ENCODE measurements around the gene CRACDL.

CRACDL gene

GRCh38 chr2:98959810-98960507, 23.9 kb upstream of the CRACDL start:
- Histone ChIP-seq H3K27ac (ENCODE audit: low read depth, low read length) (no peak overlapping the region), H3F3A (ENCODE audit: insufficient read depth) (no peaks in the 10 kb centered on the region), H3K79me2 (ENCODE audit: insufficient read depth, low read length) (no peaks in the 10 kb centered on the region), H3K27me3 (ENCODE audit: low read length) (no peaks in the 10 kb centered on the region), H3K9ac (ENCODE audit: low read length) (no peak overlapping the region), H2AFZ (ENCODE audit: low read depth, low read length, severe bottlenecking) (no peak overlapping the region), H3K4me2 (ENCODE audit: low read depth, low read length, poor library complexity, severe bottlenecking) (no peak overlapping the region), H3K36me3 (ENCODE audit: low read length) (no peaks in the 10 kb centered on the region), H4K20me1 (ENCODE audit: low read depth, low read length) (no peaks in the 10 kb centered on the region), H3K9me3 (ENCODE audit: insufficient read depth, low read length) (no peaks in the 10 kb centered on the region), H3K9me2 (replicated peaks; ENCODE audit: insufficient read depth, low read length) (no peaks in the 10 kb centered on the region), H3K4me3 (ENCODE audit: insufficient read depth, low read length, poor library complexity, severe bottlenecking) (no peak overlapping the region)
- TF ChIP-seq EZH2phosphoT487 (conservative IDR thresholded peaks at IDR 0.05; ENCODE audit: low read length): no peak
- TF ChIP-seq, protein P1, sequence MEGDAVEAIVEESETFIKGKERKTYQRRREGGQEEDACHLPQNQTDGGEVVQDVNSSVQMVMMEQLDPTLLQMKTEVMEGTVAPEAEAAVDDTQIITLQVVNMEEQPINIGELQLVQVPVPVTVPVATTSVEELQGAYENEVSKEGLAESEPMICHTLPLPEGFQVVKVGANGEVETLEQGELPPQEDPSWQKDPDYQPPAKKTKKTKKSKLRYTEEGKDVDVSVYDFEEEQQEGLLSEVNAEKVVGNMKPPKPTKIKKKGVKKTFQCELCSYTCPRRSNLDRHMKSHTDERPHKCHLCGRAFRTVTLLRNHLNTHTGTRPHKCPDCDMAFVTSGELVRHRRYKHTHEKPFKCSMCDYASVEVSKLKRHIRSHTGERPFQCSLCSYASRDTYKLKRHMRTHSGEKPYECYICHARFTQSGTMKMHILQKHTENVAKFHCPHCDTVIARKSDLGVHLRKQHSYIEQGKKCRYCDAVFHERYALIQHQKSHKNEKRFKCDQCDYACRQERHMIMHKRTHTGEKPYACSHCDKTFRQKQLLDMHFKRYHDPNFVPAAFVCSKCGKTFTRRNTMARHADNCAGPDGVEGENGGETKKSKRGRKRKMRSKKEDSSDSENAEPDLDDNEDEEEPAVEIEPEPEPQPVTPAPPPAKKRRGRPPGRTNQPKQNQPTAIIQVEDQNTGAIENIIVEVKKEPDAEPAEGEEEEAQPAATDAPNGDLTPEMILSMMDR (IDR thresholded peaks at IDR 0.05; ENCODE audit: insufficient read depth, low read length, poor library complexity, severe bottlenecking): no peak

GRCh38 chr2:98952966-98953365, 16.9 kb upstream of the CRACDL start:
- TF ChIP-seq EZH2phosphoT487 (conservative IDR thresholded peaks at IDR 0.05; ENCODE audit: low read length): no peak
- TF ChIP-seq, protein P1 (IDR thresholded peaks at IDR 0.05; ENCODE audit: insufficient read depth, low read length, poor library complexity, severe bottlenecking): no peak
- Histone ChIP-seq H3K9me2 (replicated peaks; ENCODE audit: insufficient read depth, low read length) (no peaks in the 10 kb centered on the region), H3K27me3 (ENCODE audit: low read length) (no peaks in the 10 kb centered on the region), H4K20me1 (ENCODE audit: low read depth, low read length) (no peaks in the 10 kb centered on the region), H3K36me3 (ENCODE audit: low read length) (no peaks in the 10 kb centered on the region), H3K79me2 (ENCODE audit: insufficient read depth, low read length) (no peaks in the 10 kb centered on the region), H3K4me3 (ENCODE audit: insufficient read depth, low read length, poor library complexity, severe bottlenecking) (no peak overlapping the region), H3F3A (ENCODE audit: insufficient read depth) (no peaks in the 10 kb centered on the region), H2AFZ (ENCODE audit: low read depth, low read length, severe bottlenecking) (no peak overlapping the region), H3K9me3 (ENCODE audit: insufficient read depth, low read length) (no peaks in the 10 kb centered on the region), H3K9ac (ENCODE audit: low read length) (no peak overlapping the region), H3K27ac (ENCODE audit: low read depth, low read length) (no peak overlapping the region), H3K4me2 (ENCODE audit: low read depth, low read length, poor library complexity, severe bottlenecking) (no peak overlapping the region)

DNA sequence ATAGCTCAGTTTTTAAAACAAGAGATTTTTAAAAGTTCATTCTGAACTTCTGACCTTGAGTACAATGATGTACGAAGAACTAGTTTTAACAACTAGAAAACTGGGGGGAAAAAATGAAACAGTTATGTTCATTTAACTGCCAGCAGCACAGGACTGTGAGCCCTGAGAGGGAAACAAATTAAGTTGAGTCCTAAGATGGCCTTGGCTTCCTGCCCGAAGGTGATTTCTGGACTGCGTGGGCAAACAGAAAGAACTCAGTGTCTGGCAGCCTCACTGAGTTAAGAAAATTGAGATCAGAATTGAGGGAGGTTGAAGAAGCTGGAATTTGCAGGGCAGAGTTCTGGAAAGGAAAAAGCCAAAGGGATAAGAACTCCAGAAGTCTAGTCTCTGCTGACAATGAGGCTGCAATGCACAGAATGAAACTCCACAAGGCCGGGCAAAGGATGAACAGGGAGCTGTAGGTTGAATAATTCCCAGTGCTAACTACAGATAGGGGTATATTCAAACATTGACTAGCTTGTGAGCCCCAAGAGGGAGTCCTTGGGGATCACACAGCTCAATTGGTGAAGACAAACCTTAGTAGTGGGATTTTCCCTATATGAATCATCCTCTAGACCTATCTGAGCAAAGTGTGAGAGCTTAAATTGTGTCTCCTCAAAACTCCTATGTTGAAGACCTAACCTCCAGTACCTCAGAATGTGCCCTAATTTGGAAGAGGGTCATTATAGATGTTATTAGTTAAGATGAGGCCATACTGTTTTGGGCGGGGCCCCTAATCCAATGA, 13.1 kb upstream of the CRACDL start:
- Histone ChIP-seq H3K27ac (ENCODE audit: low read depth, low read length) (no peak overlapping the region), H3K4me2 (ENCODE audit: low read depth, low read length, poor library complexity, severe bottlenecking) (no peak overlapping the region), H3K9me3 (ENCODE audit: insufficient read depth, low read length) (no peaks in the 10 kb centered on the region), H4K20me1 (ENCODE audit: low read depth, low read length) (no peaks in the 10 kb centered on the region), H3K36me3 (ENCODE audit: low read length) (no peaks in the 10 kb centered on the region), H3K9ac (ENCODE audit: low read length) (no peak overlapping the region), H2AFZ (ENCODE audit: low read depth, low read length, severe bottlenecking) (no peak overlapping the region), H3K27me3 (ENCODE audit: low read length) (no peaks in the 10 kb centered on the region), H3F3A (ENCODE audit: insufficient read depth) (no peaks in the 10 kb centered on the region), H3K79me2 (ENCODE audit: insufficient read depth, low read length) (no peaks in the 10 kb centered on the region), H3K4me3 (ENCODE audit: insufficient read depth, low read length, poor library complexity, severe bottlenecking) (no peak overlapping the region), H3K9me2 (replicated peaks; ENCODE audit: insufficient read depth, low read length) (no peaks in the 10 kb centered on the region)
- TF ChIP-seq, protein P1 (IDR thresholded peaks at IDR 0.05; ENCODE audit: insufficient read depth, low read length, poor library complexity, severe bottlenecking): no peak
- TF ChIP-seq EZH2phosphoT487 (conservative IDR thresholded peaks at IDR 0.05; ENCODE audit: low read length): no peak
